ENCODE measurements around the gene ZFAND3.
A peak's percentile ranks its signal among the peaks of the same experiment; 100 is the strongest.

ZFAND3 gene

DNA sequence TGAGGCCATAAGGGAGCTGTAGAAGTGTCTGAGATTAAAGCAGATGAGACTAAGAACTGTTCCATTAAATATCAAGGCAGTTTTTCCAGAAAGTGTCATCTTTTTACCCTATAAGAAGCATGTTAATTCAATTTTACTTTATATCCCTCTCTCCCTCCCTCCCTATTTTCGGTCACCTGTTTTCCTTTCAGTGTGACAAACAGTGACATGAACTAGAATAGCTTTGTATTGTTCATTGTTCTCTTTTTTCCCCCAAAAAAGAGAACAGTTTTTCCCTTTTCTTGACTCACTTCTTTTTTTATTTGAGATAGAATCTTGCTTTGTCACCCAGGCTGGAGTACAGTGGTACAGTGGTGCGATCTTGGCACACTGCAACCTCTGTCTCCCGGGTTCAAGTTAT, 269.3 kb downstream of the ZFAND3 start:
- 96% methylated on average over 3 of the region's 3 CpGs for WGBS
- Histone ChIP-seq H3K23ac (ENCODE audit: low read length in 2 of 2) (no peak overlapping the region), H2BK15ac (ENCODE audit: low read depth, poor library complexity, severe bottlenecking) (no peak overlapping the region), H2BK12ac (ENCODE audit: low read length in 2 of 2) (no peak overlapping the region), H3K4ac (ENCODE audit: low read depth in 1 of 2, low read length in 2 of 2) (no peak overlapping the region), H2BK5ac (ENCODE audit: low read depth, low read length, poor library complexity, severe bottlenecking) (no peak overlapping the region), H2AFZ (ENCODE audit: low read depth, low read length) (no peak overlapping the region), H2AK5ac (ENCODE audit: low read length, severe bottlenecking) (no peak overlapping the region), H3K9ac (ENCODE audit: low read length) (no peak overlapping the region), H3K9me3 (ENCODE audit: control insufficient read depth, low read length) (no peaks in the 10 kb centered on the region), H3K4me3 (ENCODE audit: insufficient read depth in 1 of 2, low read depth in 1 of 2, low read length in 2 of 2) (no peak overlapping the region), H3K27me3 (ENCODE audit: control insufficient read depth in 1 of 2, insufficient read depth in 1 of 2, low read length in 2 of 2) (no peaks in the 10 kb centered on the region), H4K8ac (ENCODE audit: low read length) (no peak overlapping the region), H3K4me1 (ENCODE audit: control insufficient read depth, insufficient read depth, low read depth, low read length) (peaks cover 3% of the 10 kb centered on the region), H3K4me2 (ENCODE audit: low read length, poor library complexity, severe bottlenecking) (no peak overlapping the region), H4K91ac (ENCODE audit: low read length) (no peak overlapping the region), H3K14ac (ENCODE audit: low read length in 2 of 2) (no peak overlapping the region), H3K18ac (ENCODE audit: low read depth in 1 of 2, low read length in 2 of 2) (no peak overlapping the region), H3K79me1 (replicated peaks; ENCODE audit: low read length, poor library complexity, severe bottlenecking) (peaks cover 14% of the 10 kb centered on the region), H3K36me3 (ENCODE audit: control insufficient read depth in 1 of 2, insufficient read depth in 2 of 2, low read depth in 1 of 2, low read length in 2 of 2) (peaks cover 0 to 36% of the 10 kb centered on the region in 2 experiments), H2BK120ac (ENCODE audit: low read depth, low read length) (no peak overlapping the region), H3K27ac (ENCODE audit: low read length, poor library complexity, severe bottlenecking) (no peak overlapping the region)
- no peak for DNase-seq

DNA sequence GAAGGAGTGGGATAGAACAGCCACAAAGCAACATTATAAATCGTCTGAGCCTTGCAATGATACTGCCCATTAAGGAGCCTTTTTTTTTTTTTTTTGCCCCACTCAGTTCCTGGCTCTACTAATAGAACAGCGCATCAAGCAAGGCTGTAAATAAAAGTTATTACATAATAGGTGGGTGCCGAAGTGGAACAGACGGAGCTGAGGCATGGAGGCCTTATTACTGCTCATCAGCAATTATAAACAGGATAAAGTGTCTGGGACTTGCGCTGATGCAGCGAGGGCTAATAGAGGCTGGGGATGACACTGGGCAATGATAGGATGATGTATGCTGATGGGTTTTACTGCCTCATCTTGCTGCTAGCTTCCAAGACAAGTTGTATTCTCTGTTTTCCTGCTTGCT, 272.1 kb downstream of the ZFAND3 start:
- H3K27me3 ChIP-seq (ENCODE audit: control insufficient read depth in 1 of 2, insufficient read depth in 1 of 2, low read length in 2 of 2), result no peaks in the 10 kb centered on the region
- H4K8ac ChIP-seq (ENCODE audit: low read length), result no peak overlapping the region
- no peak overlapping the region for H4K91ac ChIP-seq (ENCODE audit: low read length)
- no peak overlapping the region for H3K23ac ChIP-seq (ENCODE audit: low read length in 2 of 2)
- no peaks in the 10 kb centered on the region for H3K9me3 ChIP-seq (ENCODE audit: control insufficient read depth, low read length)
- peaks cover 10% of the 10 kb centered on the region for H3K79me1 ChIP-seq (replicated peaks; ENCODE audit: low read length, poor library complexity, severe bottlenecking)
- no peak overlapping the region for H2AK5ac ChIP-seq (ENCODE audit: low read length, severe bottlenecking)
- no peak overlapping the region for H2BK12ac ChIP-seq (ENCODE audit: low read length in 2 of 2)
- H2BK120ac ChIP-seq (ENCODE audit: low read depth, low read length), result no peak overlapping the region
- no peak overlapping the region for H3K18ac ChIP-seq (ENCODE audit: low read depth in 1 of 2, low read length in 2 of 2)
- no peak overlapping the region for H3K27ac ChIP-seq (ENCODE audit: low read length, poor library complexity, severe bottlenecking)
- H3K4me3 ChIP-seq (ENCODE audit: insufficient read depth in 1 of 2, low read depth in 1 of 2, low read length in 2 of 2), result no peak overlapping the region
- no peak overlapping the region for H2AFZ ChIP-seq (ENCODE audit: low read depth, low read length)
- H3K4me1 ChIP-seq (ENCODE audit: control insufficient read depth, insufficient read depth, low read depth, low read length), result peaks cover 6% of the 10 kb centered on the region
- 54% methylated on average over 5 of the region's 6 CpGs for WGBS
- no peak overlapping the region for H2BK15ac ChIP-seq (ENCODE audit: low read depth, poor library complexity, severe bottlenecking)
- no peak overlapping the region for H2BK5ac ChIP-seq (ENCODE audit: low read depth, low read length, poor library complexity, severe bottlenecking)
- H3K4ac ChIP-seq (ENCODE audit: low read depth in 1 of 2, low read length in 2 of 2), result no peak overlapping the region
- no peak overlapping the region for H3K14ac ChIP-seq (ENCODE audit: low read length in 2 of 2)
- H3K9ac ChIP-seq (ENCODE audit: low read length), result no peak overlapping the region
- peak; percentile 22 for DNase-seq
- H3K4me2 ChIP-seq (ENCODE audit: low read length, poor library complexity, severe bottlenecking), result no peak overlapping the region
- peaks cover 0 to 13% of the 10 kb centered on the region in 2 experiments for H3K36me3 ChIP-seq (ENCODE audit: control insufficient read depth in 1 of 2, insufficient read depth in 2 of 2, low read depth in 1 of 2, low read length in 2 of 2)

DNA sequence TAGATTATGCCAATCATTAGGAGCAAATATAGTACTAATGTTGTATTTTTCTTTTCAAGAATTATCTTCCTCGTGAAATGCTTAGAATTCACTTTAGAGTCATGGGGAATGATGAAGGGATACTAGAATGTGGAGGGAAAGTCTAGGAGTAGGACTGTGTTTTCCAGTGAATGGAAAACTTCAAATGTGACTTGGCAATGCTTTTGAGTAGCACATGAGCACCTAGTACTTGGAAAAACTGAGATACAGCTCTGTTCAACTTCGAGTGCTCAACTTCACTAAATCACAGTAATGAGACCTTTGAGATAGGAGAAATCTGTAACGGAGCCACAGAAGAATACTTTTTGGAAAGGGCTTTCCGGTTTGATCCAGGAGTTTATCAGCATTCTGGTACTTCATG, 272.9 kb downstream of the ZFAND3 start:
- Histone ChIP-seq H3K4ac (ENCODE audit: low read depth in 1 of 2, low read length in 2 of 2) (no peak overlapping the region), H4K8ac (ENCODE audit: low read length) (no peak overlapping the region), H3K18ac (ENCODE audit: low read depth in 1 of 2, low read length in 2 of 2) (no peak overlapping the region), H3K14ac (ENCODE audit: low read length in 2 of 2) (no peak overlapping the region), H3K36me3 (ENCODE audit: control insufficient read depth in 1 of 2, insufficient read depth in 2 of 2, low read depth in 1 of 2, low read length in 2 of 2) (peaks cover 0 to 4% of the 10 kb centered on the region in 2 experiments), H3K9me3 (ENCODE audit: control insufficient read depth, low read length) (no peaks in the 10 kb centered on the region), H3K9ac (ENCODE audit: low read length) (no peak overlapping the region), H3K4me2 (ENCODE audit: low read length, poor library complexity, severe bottlenecking) (no peak overlapping the region), H2BK5ac (ENCODE audit: low read depth, low read length, poor library complexity, severe bottlenecking) (no peak overlapping the region), H3K27me3 (ENCODE audit: control insufficient read depth in 1 of 2, insufficient read depth in 1 of 2, low read length in 2 of 2) (no peaks in the 10 kb centered on the region), H4K91ac (ENCODE audit: low read length) (no peak overlapping the region), H2BK12ac (ENCODE audit: low read length in 2 of 2) (no peak overlapping the region), H3K4me3 (ENCODE audit: insufficient read depth in 1 of 2, low read depth in 1 of 2, low read length in 2 of 2) (no peak overlapping the region), H2AK5ac (ENCODE audit: low read length, severe bottlenecking) (no peak overlapping the region), H3K23ac (ENCODE audit: low read length in 2 of 2) (no peak overlapping the region), H2BK120ac (ENCODE audit: low read depth, low read length) (no peak overlapping the region), H3K27ac (ENCODE audit: low read length, poor library complexity, severe bottlenecking) (no peak overlapping the region), H3K4me1 (ENCODE audit: control insufficient read depth, insufficient read depth, low read depth, low read length) (peaks cover 6% of the 10 kb centered on the region), H3K79me1 (replicated peaks; ENCODE audit: low read length, poor library complexity, severe bottlenecking) (peaks cover 13% of the 10 kb centered on the region), H2AFZ (ENCODE audit: low read depth, low read length) (no peak overlapping the region), H2BK15ac (ENCODE audit: low read depth, poor library complexity, severe bottlenecking) (no peak overlapping the region)
- WGBS, result 100% methylated on average over 1 of the region's 4 CpGs
- no peak for DNase-seq

DNA sequence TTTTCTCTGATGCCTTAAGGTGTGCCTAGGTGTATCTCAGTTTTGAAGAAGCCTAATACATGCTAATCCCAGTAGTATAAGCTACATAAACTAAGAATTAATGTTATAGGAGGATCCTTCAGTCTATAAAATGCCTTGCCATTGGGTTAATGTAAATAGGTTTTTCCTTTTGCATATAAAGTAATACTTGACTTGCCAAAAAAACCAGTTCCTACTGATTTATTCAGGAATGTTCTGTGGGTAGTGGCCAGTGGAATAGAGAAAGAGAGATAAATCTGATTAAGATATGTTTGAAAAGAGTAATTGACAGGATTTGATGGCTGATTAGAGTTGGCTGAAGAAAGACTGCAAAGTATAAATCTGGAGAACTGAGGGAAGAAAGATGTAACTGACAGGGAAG, 273.4 kb downstream of the ZFAND3 start:
- Histone ChIP-seq H3K4ac (ENCODE audit: low read depth in 1 of 2, low read length in 2 of 2) (no peak overlapping the region), H2BK15ac (ENCODE audit: low read depth, poor library complexity, severe bottlenecking) (no peak overlapping the region), H2AK5ac (ENCODE audit: low read length, severe bottlenecking) (no peak overlapping the region), H3K27ac (ENCODE audit: low read length, poor library complexity, severe bottlenecking) (no peak overlapping the region), H3K4me2 (ENCODE audit: low read length, poor library complexity, severe bottlenecking) (no peak overlapping the region), H3K27me3 (ENCODE audit: control insufficient read depth in 1 of 2, insufficient read depth in 1 of 2, low read length in 2 of 2) (no peaks in the 10 kb centered on the region), H3K36me3 (ENCODE audit: control insufficient read depth in 1 of 2, insufficient read depth in 2 of 2, low read depth in 1 of 2, low read length in 2 of 2) (no peaks in the 10 kb centered on the region), H2BK5ac (ENCODE audit: low read depth, low read length, poor library complexity, severe bottlenecking) (no peak overlapping the region), H3K79me1 (replicated peaks; ENCODE audit: low read length, poor library complexity, severe bottlenecking) (peaks cover 17% of the 10 kb centered on the region), H3K23ac (ENCODE audit: low read length in 2 of 2) (no peak overlapping the region), H3K4me1 (ENCODE audit: control insufficient read depth, insufficient read depth, low read depth, low read length) (peaks cover 6% of the 10 kb centered on the region), H3K4me3 (ENCODE audit: insufficient read depth in 1 of 2, low read depth in 1 of 2, low read length in 2 of 2) (no peak overlapping the region), H4K8ac (ENCODE audit: low read length) (no peak overlapping the region), H3K9ac (ENCODE audit: low read length) (no peak overlapping the region), H3K9me3 (ENCODE audit: control insufficient read depth, low read length) (no peaks in the 10 kb centered on the region), H4K91ac (ENCODE audit: low read length) (no peak overlapping the region), H2BK120ac (ENCODE audit: low read depth, low read length) (no peak overlapping the region), H2BK12ac (ENCODE audit: low read length in 2 of 2) (no peak overlapping the region), H2AFZ (ENCODE audit: low read depth, low read length) (no peak overlapping the region), H3K18ac (ENCODE audit: low read depth in 1 of 2, low read length in 2 of 2) (no peak overlapping the region), H3K14ac (ENCODE audit: low read length in 2 of 2) (no peak overlapping the region)
- DNase-seq, result no peak
